ENCODE measurements around the gene LCMT2. TPM values are rescaled to one million over a fixed set of nuclear protein-coding genes. Genes with fewer than 3 reads are reported as not detected.

Gene LCMT2
- total and polyA plus RNA-seq, 2 experiments from 2014 or later: 2.3 to 7.1 TPM

DNA sequence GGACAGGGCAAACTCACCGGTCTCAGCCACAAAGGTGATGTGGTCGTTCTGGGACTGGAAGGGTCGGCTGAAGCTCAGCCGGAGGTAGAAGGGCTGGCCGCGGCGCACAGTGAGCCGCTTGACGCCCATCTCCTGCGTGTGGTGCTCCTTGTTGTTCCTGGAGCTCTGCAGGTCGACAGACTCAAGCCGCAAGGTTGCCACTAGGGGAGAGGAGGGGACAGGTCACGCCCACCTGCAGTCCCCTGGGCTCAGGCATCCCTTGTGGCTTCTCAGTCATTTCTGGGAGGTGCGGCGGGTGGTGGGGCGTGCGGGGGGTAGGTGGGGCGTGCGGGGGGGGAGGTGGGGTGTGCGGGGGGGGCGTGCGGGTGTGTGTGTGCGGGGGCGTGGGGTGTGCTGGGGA lies 36.9 kb downstream of the LCMT2 start:
- no peak for TF ChIP-seq CREB1 (CRISPR knock-in tag; IDR thresholded peaks at IDR 0.05; ENCODE audit: low read depth)
- no peak for TF ChIP-seq NANOG (IDR thresholded peaks at IDR 0.05; ENCODE audit: borderline replicate concordance)
- TF ChIP-seq, protein P1, sequence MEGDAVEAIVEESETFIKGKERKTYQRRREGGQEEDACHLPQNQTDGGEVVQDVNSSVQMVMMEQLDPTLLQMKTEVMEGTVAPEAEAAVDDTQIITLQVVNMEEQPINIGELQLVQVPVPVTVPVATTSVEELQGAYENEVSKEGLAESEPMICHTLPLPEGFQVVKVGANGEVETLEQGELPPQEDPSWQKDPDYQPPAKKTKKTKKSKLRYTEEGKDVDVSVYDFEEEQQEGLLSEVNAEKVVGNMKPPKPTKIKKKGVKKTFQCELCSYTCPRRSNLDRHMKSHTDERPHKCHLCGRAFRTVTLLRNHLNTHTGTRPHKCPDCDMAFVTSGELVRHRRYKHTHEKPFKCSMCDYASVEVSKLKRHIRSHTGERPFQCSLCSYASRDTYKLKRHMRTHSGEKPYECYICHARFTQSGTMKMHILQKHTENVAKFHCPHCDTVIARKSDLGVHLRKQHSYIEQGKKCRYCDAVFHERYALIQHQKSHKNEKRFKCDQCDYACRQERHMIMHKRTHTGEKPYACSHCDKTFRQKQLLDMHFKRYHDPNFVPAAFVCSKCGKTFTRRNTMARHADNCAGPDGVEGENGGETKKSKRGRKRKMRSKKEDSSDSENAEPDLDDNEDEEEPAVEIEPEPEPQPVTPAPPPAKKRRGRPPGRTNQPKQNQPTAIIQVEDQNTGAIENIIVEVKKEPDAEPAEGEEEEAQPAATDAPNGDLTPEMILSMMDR (conservative IDR thresholded peaks at IDR 0.05; ENCODE audit: low read depth in 2 of 2): 0 out of 4 replicates have a peak, but pooled peaks of 1 of the 2 experiments have one; percentile 23
- TF ChIP-seq ETS1 (IDR thresholded peaks at IDR 0.05): no peak
- no peak for TF ChIP-seq EZH2 (IDR thresholded peaks at IDR 0.05; ENCODE audit: low read depth, unreplicated experiment)
- Histone ChIP-seq H2AFZ (peak overlapping the region; percentile 98), H3F3A (replicated peaks; ENCODE audit: low read depth) (no peaks in the 10 kb centered on the region), H3K4me2 (peak overlapping the region; percentile 74), H3K36me3 (ENCODE audit: insufficient read depth) (no peaks in the 10 kb centered on the region), H3K27me3 (ENCODE audit: insufficient read depth) (no peaks in the 10 kb centered on the region), H3K27ac (ENCODE audit: low read depth) (no peak overlapping the region), H3K9me2 (ENCODE audit: insufficient read depth) (no peaks in the 10 kb centered on the region), H3K79me2 (replicated peaks; ENCODE audit: insufficient read depth) (no peaks in the 10 kb centered on the region), H4K20me1 (replicated peaks; ENCODE audit: insufficient read depth) (no peaks in the 10 kb centered on the region), H3K4me1 (ENCODE audit: insufficient read depth) (peaks cover 15% of the 10 kb centered on the region), H3K4me3 (peak overlapping the region; percentile 45)
- peak; percentile 98 for ATAC-seq
- H3K4me1 Mint-ChIP-seq: peaks cover 18% of the 10 kb centered on the region; the same call in 2 of the 3 replicates
- H3K27me3 Mint-ChIP-seq (ENCODE audit: insufficient read depth, low read depth, poor library complexity): peaks cover 9% of the 10 kb centered on the region
- peak; percentile 91 for DNase-seq (ENCODE audit: low spot score)
- H3K9me3 Mint-ChIP-seq: no peaks in the 10 kb centered on the region
- H3K4me3 Mint-ChIP-seq: peak overlapping the region; percentile 61; the same call in 2 of the 3 replicates
- H3K27ac Mint-ChIP-seq: no peak overlapping the region
- no peaks in the 10 kb centered on the region for H3K36me3 Mint-ChIP-seq (ENCODE audit: low read depth)

GRCh38 chr15:43292375-43293078 lies 37.8 kb downstream of the LCMT2 start:
- Histone ChIP-seq H3K9me2 (ENCODE audit: insufficient read depth) (no peaks in the 10 kb centered on the region), H3K4me3 (peak overlapping the region; percentile 45; the same call in 1 of the 2 replicates), H4K20me1 (replicated peaks; ENCODE audit: insufficient read depth) (no peaks in the 10 kb centered on the region), H3K4me1 (ENCODE audit: insufficient read depth) (peaks cover 8% of the 10 kb centered on the region), H3K27me3 (ENCODE audit: insufficient read depth) (no peaks in the 10 kb centered on the region), H3K79me2 (replicated peaks; ENCODE audit: insufficient read depth) (no peaks in the 10 kb centered on the region), H3K36me3 (ENCODE audit: insufficient read depth) (no peaks in the 10 kb centered on the region), H3F3A (replicated peaks; ENCODE audit: low read depth) (no peaks in the 10 kb centered on the region), H3K27ac (ENCODE audit: low read depth) (no peak overlapping the region), H3K4me2 (peak overlapping the region; percentile 74; the same call in 1 of the 2 replicates), H2AFZ (peak overlapping the region; percentile 98)
- ATAC-seq: peak; percentile 43
- DNase-seq (ENCODE audit: low spot score): no peak
- Mint-ChIP-seq H3K27me3 (ENCODE audit: insufficient read depth, low read depth, poor library complexity) (peaks cover 9% of the 10 kb centered on the region), H3K9me3 (no peaks in the 10 kb centered on the region), H3K4me3 (no peak overlapping the region; the same call in 2 of the 3 replicates), H3K27ac (no peak overlapping the region), H3K4me1 (peaks cover 12% of the 10 kb centered on the region; the same call in 2 of the 3 replicates), H3K36me3 (ENCODE audit: low read depth) (no peaks in the 10 kb centered on the region)
- TF ChIP-seq ZNF114 (CRISPR knock-in tag; IDR thresholded peaks at IDR 0.05) (no peak), ZNF331 (CRISPR knock-in tag; IDR thresholded peaks at IDR 0.05; ENCODE audit: low read depth) (no peak), ZNF462 (CRISPR knock-in tag; IDR thresholded peaks at IDR 0.05) (no peak), NANOG (IDR thresholded peaks at IDR 0.05; ENCODE audit: borderline replicate concordance) (no peak), CREB1 (CRISPR knock-in tag; IDR thresholded peaks at IDR 0.05; ENCODE audit: low read depth) (no peak)
- TF ChIP-seq, protein P1 (conservative IDR thresholded peaks at IDR 0.05; ENCODE audit: low read depth in 2 of 2): no peak

Measured in GM23338 (cell line).